Measurements from ENCODE around the gene COL25A1. TPM values are rescaled to one million over a fixed set of nuclear protein-coding genes. Genes with fewer than 3 reads are reported as not detected.
A peak's percentile ranks its signal among the peaks of the same experiment; 100 is the strongest.

COL25A1 gene
- polyA plus RNA-seq, 2 of the 4 experiments (the other 2 are of a cell fraction): not detected

- Histone ChIP-seq H3K27ac (no peak overlapping the region), H3K9me3 (no peaks in the 10 kb centered on the region), H3K4me1 (no peaks in the 10 kb centered on the region), H3K4me3 (no peak overlapping the region), H3K4me2 (no peak overlapping the region)
- DNase-seq (ENCODE audit: low read depth in 1 of 2, low spot score in 1 of 2) (no peak), ATAC-seq (no peak), FAIRE-seq (no peak)
- CTCF ChIA-PET: no interaction called here
- POLR2A ChIA-PET: no interaction called here
- 30% methylated on average over 7 of the region's 14 CpGs for WGBS (ENCODE audit: missing lambda C conversion rate)
- TF ChIP-seq FOSB (CRISPR knock-in tag; IDR thresholded peaks at IDR 0.05): no peak
- TF ChIP-seq HOXA7 (CRISPR knock-in tag; IDR thresholded peaks at IDR 0.05): no peak
- TF ChIP-seq ESRRA (IDR thresholded peaks at IDR 0.05; ENCODE audit: borderline replicate concordance, low read length): no peak
These were observed 515.4 kb downstream of the COL25A1 start for GRCh38 chr4:108787106-108787505.

- TF ChIP-seq EHMT2 (IDR thresholded peaks at IDR 0.05; ENCODE audit: low read depth) (no peak), EP300 (IDR thresholded peaks at IDR 0.05) (no peak), ZC3H11A (IDR thresholded peaks at IDR 0.05) (no peak), CHD2 (IDR thresholded peaks at IDR 0.05; ENCODE audit: low read length, partially characterized antibody) (no peak), KDM1A (IDR thresholded peaks at IDR 0.05; ENCODE audit: low read depth) (no peak), MAX (IDR thresholded peaks at IDR 0.05) (no peak), EHF (CRISPR knock-in tag; IDR thresholded peaks at IDR 0.05) (no peak)
- ChIA-PET CTCF (no interaction called here), POLR2A (no interaction called here)
- 32% methylated on average over 8 of the region's 8 CpGs for WGBS (ENCODE audit: missing lambda C conversion rate)
- Histone ChIP-seq H3K27ac (no peak overlapping the region), H3K4me3 (no peak overlapping the region), H3K4me1 (no peaks in the 10 kb centered on the region), H3K9me3 (no peaks in the 10 kb centered on the region), H3K4me2 (no peak overlapping the region)
- no peak for ATAC-seq
- FAIRE-seq: no peak
- no peak for DNase-seq (ENCODE audit: low read depth in 1 of 2, low spot score in 1 of 2)
These were observed 516.1 kb downstream of the COL25A1 start for GRCh38 chr4:108786351-108786750.

- WGBS (ENCODE audit: missing lambda C conversion rate): 20% methylated on average over 3 of the region's 3 CpGs
- CTCF ChIA-PET: interaction anchor here (0.6 to 1.6 kb wide), 4 partner anchors 9 to 200 kb away, joined by 3 to 4 read pairs (median 3); no protein-coding TSS in a partner anchor
- FAIRE-seq (no peak), ATAC-seq (peak in 1 of 2 experiments; percentile 54; a peak in 1 of 6 replicates), DNase-seq (ENCODE audit: low read depth in 1 of 2, low spot score in 1 of 2) (peak; percentile 10 to 14)
- TF ChIP-seq ZC3H11A (IDR thresholded peaks at IDR 0.05) (no peak), SMC3 (IDR thresholded peaks at IDR 0.05) (0 out of 3 replicates have a peak, but pooled peaks have one; percentile 34), BCL3 (IDR thresholded peaks at IDR 0.05) (no peak), ESRRA (IDR thresholded peaks at IDR 0.05; ENCODE audit: borderline replicate concordance, low read length) (peak; percentile 71; the same call in 1 of the 2 replicates), ZSCAN20 (CRISPR knock-in tag; IDR thresholded peaks at IDR 0.05) (no peak), FOSB (CRISPR knock-in tag; IDR thresholded peaks at IDR 0.05) (no peak), PBX3 (IDR thresholded peaks at IDR 0.05) (no peak), CTCF (IDR thresholded peaks at IDR 0.05) (peak; percentile 43), RAD21 (conservative IDR thresholded peaks at IDR 0.05 in 1 of 2, IDR thresholded peaks at IDR 0.05 in 1 of 2) (peak in 1 of 2 experiments; percentile 32; a peak in 3 of 5 replicates), BHLHE40 (IDR thresholded peaks at IDR 0.05; ENCODE audit: low read depth, low read length) (no peak), ZNF302 (CRISPR knock-in tag; IDR thresholded peaks at IDR 0.05) (no peak)
- Histone ChIP-seq H3K4me3 (no peak overlapping the region), H3K4me2 (no peak overlapping the region), H3K4me1 (no peaks in the 10 kb centered on the region), H3K9me3 (no peaks in the 10 kb centered on the region), H3K27ac (no peak overlapping the region)
- POLR2A ChIA-PET: no interaction called here
These were observed 518.6 kb downstream of the COL25A1 start for GRCh38 chr4:108783665-108784463.
